Activated naive CD4-positive, alpha-beta T cell treated with anti-CD3 and anti-CD28 coated beads, Interleukin-2, amount 50 U/mL, for 72 hours (primary cell): Measurements from ENCODE around the gene SPOCK1. TPM values are rescaled to one million over a fixed set of nuclear protein-coding genes. Genes with fewer than 3 reads are reported as not detected.
"Not testable (repeated sequence)": the region's sequence is repeated elsewhere in the genome, so short reads cannot be mapped to it uniquely, and the experiment has no call there.

Experiments used
- ATAC-seq, 2 donors: fragments of 150-1000 bp; cut with Tn5 transposase; 2 replicates each; pipeline ENCODE4 v1.10.0; 2021; ENCODE audit warnings: mild to moderate bottlenecking in 2 of 2, moderate library complexity in 2 of 2
- DNase-seq, 2 donors: peaks; one replicate each; pipeline ENCODE4 v3.0.0; 2021 to 2022; ENCODE audit warnings: low spot score in 2 of 2
- H3K27ac Mint-ChIP-seq, 2 donors: one replicate each; pipeline ENCODE4 v1.8.0; 2022; ENCODE audit warnings: mild to moderate bottlenecking in 2 of 2, mixed read lengths in 2 of 2
- H3K36me3 Mint-ChIP-seq, 2 donors: one replicate each; pipeline ENCODE4 v1.8.0; 2022; ENCODE audit warnings: mixed read lengths in 2 of 2
- H3K9me3 Mint-ChIP-seq, 2 donors: one replicate each; pipeline ENCODE4 v1.8.0; 2022; ENCODE audit warnings: mixed read lengths in 2 of 2
- total RNA-seq, 2 donors: library from RNA; stranded (reverse); gene quantifications; one replicate each; pipeline ENCODE4 v1.2.3, GENCODE V29; 2022

Gene SPOCK1
- not detected for total RNA-seq

DNA sequence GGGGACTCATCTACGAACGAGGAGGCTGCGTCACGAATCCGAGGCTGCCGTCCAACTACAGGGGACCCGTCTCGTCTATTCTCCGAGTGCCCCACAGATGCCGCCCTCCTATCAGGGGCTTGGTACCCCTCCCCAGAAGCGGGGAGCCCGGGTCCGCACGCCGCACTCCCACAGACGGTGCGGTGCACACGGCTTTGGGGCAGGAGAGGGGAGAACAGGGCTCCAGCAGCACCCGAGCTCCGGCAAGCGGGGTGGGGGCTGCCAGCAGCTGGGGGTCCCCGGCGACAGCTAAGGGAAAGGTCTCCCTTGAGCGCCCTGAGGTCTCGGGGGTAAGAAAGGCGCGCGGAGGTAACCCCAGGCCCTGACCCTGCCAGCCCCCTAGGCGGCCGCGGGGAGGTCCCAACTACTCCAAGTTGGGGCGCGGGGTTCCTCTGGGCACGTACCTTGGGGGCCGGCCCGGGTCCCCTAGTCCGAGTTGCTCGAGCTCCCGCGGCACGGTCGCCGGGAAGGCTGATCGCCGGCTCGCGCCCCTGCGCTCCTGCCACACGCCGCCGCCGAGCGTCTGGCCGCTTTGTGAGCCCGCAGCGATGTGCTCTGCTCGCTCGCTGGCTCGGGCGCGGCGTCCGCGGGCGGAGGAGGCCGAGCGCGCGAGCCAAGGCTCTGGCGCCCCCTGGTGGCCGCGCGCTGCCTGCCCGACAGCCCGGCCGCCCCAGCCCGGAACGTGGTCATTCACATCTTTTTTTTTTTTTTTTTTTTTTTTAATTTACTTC lies at the start of gene SPOCK1:
SPOCK1 (minus strand) TSS at position 591 of the 770 bp plus-strand sequence.
- Mint-ChIP-seq H3K9me3 (no peaks in the 10 kb centered on the region), H3K36me3 (no peaks in the 10 kb centered on the region), H3K27ac (no peak within 1 kb of the TSS)
- DNase-seq (peak in 1 of 2 donors; percentile 81), ATAC-seq (peak; percentile 90 to 96)

DNA sequence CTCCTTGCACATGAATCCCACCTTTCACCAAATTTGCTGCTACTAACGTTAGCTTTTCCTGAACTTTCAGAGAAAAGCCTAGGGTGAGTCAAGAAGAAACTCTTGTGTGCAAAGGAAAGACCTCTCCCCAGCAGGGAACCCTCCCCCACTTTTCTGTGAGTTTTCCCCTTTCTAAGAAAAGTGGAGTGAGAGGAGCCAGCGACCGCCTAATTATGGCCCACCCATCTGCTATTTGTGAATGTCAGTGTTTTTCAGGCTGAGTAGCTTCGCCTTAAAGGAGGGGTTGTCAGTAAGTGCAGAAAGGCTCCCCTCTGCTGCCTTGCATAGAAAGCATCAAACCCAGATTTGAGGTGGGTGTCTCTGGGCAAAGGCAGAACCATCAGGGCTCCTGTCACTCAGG lies 46.8 kb upstream of the SPOCK1 start:
- no peak overlapping the region for H3K27ac Mint-ChIP-seq
- peaks cover 0 to 8% of the 10 kb centered on the region in 2 donors for H3K36me3 Mint-ChIP-seq
- DNase-seq = no peak
- peaks cover 8 to 9% of the 10 kb centered on the region in 2 donors for H3K9me3 Mint-ChIP-seq
- no peak for ATAC-seq

DNA sequence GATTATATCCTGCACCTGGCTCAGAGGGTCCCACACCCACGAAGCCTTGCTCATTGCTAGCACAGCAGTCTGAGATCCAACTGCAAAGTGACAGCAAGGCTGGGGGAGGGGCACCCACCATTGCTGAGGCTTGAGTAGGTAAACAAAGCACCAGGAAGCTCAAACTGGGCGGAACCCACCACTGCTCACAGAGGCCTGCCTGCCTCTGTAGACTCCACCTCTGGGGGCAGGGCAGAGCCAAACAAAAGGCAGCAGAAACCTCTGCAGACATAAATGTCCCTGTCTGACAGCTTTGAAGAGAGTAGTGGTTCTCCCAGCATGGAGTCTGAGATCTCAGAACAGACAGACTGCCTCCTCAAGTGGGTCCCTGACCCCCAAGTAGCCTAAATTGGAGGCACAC lies 36.3 kb upstream of the SPOCK1 start:
- H3K36me3 Mint-ChIP-seq, DNase-seq, H3K27ac Mint-ChIP-seq, ATAC-seq, H3K9me3 Mint-ChIP-seq: not testable (repeated sequence)

DNA sequence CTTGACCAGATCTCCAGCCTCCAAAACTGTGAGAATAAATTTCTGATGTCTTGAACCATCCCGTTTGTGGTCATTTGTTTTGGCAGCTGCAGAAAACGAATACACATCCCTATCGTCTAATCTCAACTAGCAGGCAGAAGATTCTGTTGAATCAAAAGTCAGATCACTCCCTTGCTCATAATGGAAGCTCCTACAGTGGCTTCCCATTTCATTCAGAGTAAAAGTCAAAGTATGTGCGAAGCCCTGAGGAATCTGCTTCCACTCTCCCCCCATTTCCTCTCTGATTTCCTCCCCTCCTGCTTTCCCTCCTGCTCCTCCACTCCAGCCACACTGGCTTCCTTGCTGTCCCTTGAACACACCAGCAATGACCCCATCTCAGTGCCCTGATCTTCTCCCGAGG lies 34.8 kb upstream of the SPOCK1 start:
- Mint-ChIP-seq H3K36me3 (no peaks in the 10 kb centered on the region), H3K9me3 (peaks cover 0 to 4% of the 10 kb centered on the region in 2 donors), H3K27ac (peak overlapping the region in 1 of 2 donors; percentile 18)
- DNase-seq = no peak
- ATAC-seq = no peak

DNA sequence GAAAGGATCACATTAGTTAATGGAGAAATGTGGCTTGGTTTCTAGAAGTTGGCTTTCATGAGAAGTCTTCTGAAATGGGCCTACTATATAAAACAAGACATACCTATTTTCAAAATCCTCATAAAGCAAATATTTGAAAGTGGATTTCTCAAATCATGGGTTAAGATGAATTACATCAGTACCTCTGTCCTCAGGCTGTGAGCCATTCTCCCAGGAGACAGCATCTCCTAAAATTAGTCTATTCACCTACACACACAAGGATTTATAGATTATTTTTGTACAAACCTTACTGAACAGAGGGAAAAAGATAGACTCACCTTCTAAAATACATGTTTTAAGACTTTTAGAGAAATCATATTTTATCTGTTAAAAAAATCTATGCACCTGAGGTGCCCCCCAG lies 32.1 kb upstream of the SPOCK1 start:
- DNase-seq (no peak), ATAC-seq (no peak)
- no peaks in the 10 kb centered on the region for H3K36me3 Mint-ChIP-seq
- H3K27ac Mint-ChIP-seq = no peak overlapping the region
- H3K9me3 Mint-ChIP-seq = peaks cover 0 to 4% of the 10 kb centered on the region in 2 donors

DNA sequence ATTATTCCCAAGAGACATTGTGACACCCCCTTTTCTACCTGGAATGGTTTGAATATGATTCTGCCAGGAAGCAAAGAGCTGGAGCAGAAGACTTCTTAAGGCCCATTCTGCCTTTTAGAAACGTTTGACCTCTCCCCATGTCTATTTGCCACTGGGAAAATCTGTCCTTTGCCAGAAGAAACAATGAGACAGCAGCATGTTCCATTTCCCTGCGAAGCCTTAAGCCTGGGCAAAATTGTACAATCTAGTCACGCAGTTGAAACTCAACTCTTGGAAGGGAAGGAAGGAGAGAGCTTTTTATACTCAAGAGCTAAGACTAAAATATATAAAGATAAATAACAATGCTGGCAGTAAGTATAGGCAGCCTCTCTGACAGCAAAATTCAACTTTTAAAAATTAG lies 22.1 kb upstream of the SPOCK1 start:
- Mint-ChIP-seq H3K9me3 (peaks cover 6 to 9% of the 10 kb centered on the region in 2 donors), H3K36me3 (peaks cover 0 to 8% of the 10 kb centered on the region in 2 donors), H3K27ac (no peak overlapping the region)
- ATAC-seq = no peak
- no peak for DNase-seq

DNA sequence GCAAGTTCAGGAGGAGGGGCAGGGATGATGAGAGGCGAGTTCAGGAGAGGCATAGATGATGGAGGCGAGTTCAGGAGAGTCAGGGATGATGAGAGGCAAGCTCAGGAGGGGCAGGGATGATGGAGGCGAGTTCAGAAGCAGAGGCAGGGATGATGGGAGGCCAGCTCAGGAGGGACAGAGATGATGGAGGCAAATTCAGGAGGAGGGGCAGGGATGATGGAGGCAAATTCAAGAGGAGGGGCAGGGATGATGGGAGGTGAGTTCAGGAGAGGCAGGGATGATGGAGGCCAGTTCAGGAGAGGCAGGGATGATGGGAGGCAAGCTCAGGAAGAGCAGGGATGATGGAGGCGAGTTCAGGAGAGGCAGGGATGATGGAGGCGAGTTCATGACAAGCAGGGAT lies 17.8 kb upstream of the SPOCK1 start:
- ATAC-seq = no peak
- peaks cover 0 to 8% of the 10 kb centered on the region in 2 donors for H3K36me3 Mint-ChIP-seq
- no peak for DNase-seq
- peaks cover 13% of the 10 kb centered on the region in 2 donors for H3K9me3 Mint-ChIP-seq
- H3K27ac Mint-ChIP-seq = no peak overlapping the region

DNA sequence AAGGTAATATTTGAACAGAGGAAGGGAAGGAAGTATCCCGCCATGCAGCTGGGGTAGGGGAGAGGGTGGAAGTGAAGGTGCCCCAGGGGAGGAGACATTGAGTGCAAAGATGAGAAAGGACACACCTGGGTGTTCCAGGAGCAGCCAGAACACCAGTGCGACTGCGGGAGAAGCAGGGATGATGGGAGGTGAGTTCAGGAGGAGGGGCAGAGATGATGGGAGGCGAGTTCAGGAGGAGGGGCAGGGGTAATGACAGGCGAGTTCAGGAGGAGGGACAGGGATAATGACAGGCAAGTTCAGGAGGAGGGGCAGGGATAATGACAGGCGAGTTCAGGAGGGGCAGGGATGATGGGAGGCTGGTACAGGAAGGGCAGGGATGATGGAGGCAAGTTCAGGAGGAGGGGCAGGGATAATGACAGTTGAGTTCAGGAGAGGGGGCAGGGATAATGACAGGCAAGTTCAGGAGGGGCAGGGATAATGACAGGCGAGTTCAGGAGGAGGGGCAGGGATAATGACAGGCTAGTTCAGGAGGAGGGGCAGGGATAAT lies 17.2 kb upstream of the SPOCK1 start:
- ATAC-seq = no peak
- H3K9me3 Mint-ChIP-seq = peaks cover 13 to 17% of the 10 kb centered on the region in 2 donors

DNA sequence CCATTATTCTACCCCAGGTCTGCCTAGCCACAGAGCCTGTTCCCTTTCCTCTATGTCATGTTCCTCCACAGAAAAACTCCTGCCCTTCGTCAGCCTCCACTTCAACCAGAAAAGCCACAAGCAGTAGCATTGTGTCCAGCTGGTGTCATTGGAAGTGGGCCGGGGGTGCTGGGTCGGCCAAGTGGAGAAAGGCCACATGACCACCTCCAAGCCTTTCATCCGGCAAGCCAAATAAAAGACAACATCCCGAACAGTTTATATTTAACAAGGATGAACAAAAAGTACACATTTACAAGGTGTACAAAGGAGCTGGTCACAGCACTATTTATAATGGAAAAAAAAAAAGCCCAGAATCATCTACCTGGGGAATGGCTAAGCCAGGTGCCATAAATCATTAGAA lies 16.1 kb upstream of the SPOCK1 start:
- H3K36me3 Mint-ChIP-seq = peaks cover 0 to 8% of the 10 kb centered on the region in 2 donors
- H3K27ac Mint-ChIP-seq = no peak overlapping the region
- ATAC-seq (no peak), DNase-seq (no peak)
- peaks cover 13 to 17% of the 10 kb centered on the region in 2 donors for H3K9me3 Mint-ChIP-seq

More for the DNA sequence above, 17.2 kb upstream of the SPOCK1 start:
- Mint-ChIP-seq H3K27ac (no peak overlapping the region), H3K36me3 (peaks cover 0 to 8% of the 10 kb centered on the region in 2 donors)
- DNase-seq = no peak

DNA sequence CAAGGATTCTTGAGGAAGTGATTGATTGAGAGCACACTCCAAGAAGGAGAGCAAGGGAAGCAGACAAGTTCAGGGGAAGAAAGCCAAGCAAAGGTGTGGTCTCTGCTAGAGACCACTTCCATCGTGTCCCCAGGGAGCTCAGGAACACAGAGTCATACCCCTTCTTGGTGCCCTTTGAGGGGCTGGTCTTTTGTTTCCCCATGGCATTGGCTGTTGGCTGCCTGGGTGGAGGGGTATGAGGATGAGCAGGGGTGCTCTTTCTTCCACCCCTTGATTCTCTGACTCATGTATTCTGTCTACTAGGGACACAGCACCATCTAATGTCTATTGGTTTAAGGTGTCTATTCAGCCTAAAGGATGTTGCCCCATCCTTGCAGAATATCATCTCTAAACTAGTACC lies 11.5 kb upstream of the SPOCK1 start:
- H3K9me3 Mint-ChIP-seq = peaks cover 0 to 5% of the 10 kb centered on the region in 2 donors
- ATAC-seq = no peak
- no peak overlapping the region for H3K27ac Mint-ChIP-seq
- DNase-seq = no peak
- no peaks in the 10 kb centered on the region for H3K36me3 Mint-ChIP-seq

DNA sequence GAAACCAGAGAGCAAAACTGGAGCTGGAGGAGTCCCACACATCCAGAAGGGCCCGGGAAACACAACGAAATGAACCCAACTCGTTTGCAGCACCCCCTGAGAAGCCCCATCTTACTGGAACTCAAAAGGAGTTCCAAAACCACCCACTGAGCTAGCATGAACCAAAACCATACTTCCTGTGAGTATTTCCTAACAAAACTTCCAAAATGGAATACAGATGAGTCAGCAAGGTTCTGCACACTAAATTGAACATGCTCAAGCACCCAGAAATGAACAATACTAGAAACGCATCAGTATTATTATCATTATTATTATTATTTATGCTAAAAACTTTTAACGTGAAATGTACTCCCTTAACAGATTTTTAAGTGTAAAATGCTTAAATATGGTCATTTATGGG lies 8.0 kb upstream of the SPOCK1 start:
- H3K36me3 Mint-ChIP-seq = no peaks in the 10 kb centered on the region
- peaks cover 0 to 5% of the 10 kb centered on the region in 2 donors for H3K9me3 Mint-ChIP-seq

DNA sequence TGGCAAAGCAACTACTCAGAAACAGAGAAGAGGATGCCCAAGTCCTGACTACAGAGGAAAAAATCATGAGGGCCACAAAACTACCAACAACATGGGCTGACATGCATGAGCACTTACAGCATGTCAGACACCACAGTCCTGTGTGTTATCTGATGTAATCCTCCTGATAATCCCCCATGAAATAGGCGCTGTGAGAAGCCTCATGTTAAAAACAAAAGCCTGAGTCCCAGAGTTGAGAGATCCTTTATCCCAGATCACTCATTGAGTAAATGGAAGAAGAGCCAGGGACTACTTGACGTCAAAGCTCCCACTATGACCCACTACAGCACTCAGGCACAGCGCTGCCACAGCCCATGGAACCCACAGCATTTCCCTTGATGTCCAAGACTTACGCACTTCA lies 7.2 kb upstream of the SPOCK1 start:
- ATAC-seq = no peak
- Mint-ChIP-seq H3K36me3 (no peaks in the 10 kb centered on the region), H3K27ac (no peak overlapping the region), H3K9me3 (no peaks in the 10 kb centered on the region)
- no peak for DNase-seq

More for the DNA sequence above, 8.0 kb upstream of the SPOCK1 start:
- no peak for ATAC-seq
- no peak for DNase-seq
- no peak overlapping the region for H3K27ac Mint-ChIP-seq

DNA sequence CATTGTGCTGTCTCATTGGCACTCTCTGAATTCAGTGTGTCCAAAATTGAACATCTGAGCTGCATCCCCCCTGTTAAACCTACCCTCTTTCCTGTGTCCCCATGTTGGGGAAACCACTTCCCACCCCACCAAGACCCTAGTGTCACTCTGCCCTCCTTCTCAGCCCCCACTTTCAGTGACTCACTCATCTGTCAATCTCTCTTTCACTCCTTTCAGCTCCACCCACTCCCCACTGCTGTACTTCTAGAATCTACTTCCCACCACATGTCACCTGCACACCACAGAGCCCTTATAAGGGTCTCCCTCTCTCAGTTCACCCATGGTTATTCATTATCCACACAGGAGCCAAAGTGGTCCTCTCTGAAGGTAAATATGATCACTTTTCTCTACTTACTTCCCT lies 5.8 kb upstream of the SPOCK1 start:
- no peak for ATAC-seq
- H3K9me3 Mint-ChIP-seq = no peaks in the 10 kb centered on the region

DNA sequence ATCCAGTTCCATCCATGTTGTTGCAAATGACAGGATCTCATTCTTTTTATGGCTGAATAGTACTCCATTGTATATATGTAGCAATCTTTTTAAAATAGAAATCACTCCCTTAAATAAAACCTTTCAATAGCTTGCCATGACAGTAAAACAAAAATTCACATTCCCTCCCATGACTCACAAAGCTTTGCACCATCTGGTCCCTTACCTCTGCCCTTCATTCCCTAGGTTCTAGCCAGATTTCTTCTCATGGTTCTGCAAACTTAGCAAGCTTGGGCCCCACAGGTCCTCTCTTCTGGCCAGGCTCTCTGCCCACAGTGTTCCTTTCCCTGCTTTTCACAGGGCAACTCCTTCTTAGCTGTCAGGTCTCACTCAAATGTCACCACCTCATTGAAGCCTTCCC lies 4.3 kb upstream of the SPOCK1 start:
- H3K36me3 Mint-ChIP-seq = no peaks in the 10 kb centered on the region
- no peak overlapping the region for H3K27ac Mint-ChIP-seq
- H3K9me3 Mint-ChIP-seq = no peaks in the 10 kb centered on the region
- ATAC-seq (no peak), DNase-seq (no peak)

More for the DNA sequence above, 5.8 kb upstream of the SPOCK1 start:
- no peak overlapping the region for H3K27ac Mint-ChIP-seq
- no peak for DNase-seq
- H3K36me3 Mint-ChIP-seq = no peaks in the 10 kb centered on the region

DNA sequence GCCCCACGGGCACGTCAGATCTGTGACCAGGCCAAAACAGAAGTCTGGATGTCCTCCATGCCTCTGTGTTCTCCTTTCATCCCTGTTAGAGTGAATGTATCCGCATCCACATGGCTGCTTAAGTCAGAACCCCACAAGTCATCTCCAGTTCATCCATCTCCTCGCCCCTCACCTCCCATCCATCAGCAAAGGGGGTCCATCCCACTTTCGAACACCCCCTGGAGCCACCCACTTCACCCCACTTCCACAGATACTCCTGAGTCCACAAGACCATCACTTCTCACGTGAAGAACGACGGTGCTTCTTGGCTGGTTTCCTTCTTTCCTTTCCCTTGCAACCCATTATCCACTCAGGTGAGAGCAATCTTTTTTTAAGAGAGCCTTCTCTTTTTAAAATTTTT lies 3.5 kb upstream of the SPOCK1 start:
- H3K27ac Mint-ChIP-seq = no peak overlapping the region
- ATAC-seq (no peak), DNase-seq (no peak)
- H3K9me3 Mint-ChIP-seq = no peaks in the 10 kb centered on the region
- no peaks in the 10 kb centered on the region for H3K36me3 Mint-ChIP-seq

DNA sequence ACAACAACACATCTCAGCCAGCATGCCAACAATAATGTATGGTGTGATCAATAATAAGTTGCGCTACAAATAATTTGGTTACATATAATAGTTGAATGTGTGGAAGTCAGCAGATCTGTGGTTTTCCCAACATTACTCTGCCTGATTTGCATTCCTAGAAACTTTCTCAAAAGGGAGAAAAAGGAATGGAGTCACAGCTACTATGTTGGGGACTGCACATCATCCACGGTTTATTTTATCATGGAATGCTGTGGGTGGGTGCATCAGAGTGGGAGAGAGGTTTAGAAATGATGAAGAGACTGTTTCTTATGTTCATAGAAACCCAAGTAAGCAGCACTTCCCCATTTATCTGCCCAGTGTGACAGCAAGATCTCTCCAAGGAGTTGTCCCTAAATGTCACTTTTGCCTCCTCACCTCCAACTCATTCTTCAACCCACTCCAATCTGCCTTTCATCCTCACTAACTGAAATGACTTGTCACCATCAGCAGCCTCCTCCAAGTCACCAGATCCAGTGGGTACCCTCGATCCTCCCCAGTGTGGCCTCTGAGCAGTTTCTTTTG lies 2.8 kb upstream of the SPOCK1 start:
- no peak for DNase-seq
- H3K9me3 Mint-ChIP-seq = no peaks in the 10 kb centered on the region
- no peak overlapping the region for H3K27ac Mint-ChIP-seq
- H3K36me3 Mint-ChIP-seq = no peaks in the 10 kb centered on the region
- no peak for ATAC-seq

DNA sequence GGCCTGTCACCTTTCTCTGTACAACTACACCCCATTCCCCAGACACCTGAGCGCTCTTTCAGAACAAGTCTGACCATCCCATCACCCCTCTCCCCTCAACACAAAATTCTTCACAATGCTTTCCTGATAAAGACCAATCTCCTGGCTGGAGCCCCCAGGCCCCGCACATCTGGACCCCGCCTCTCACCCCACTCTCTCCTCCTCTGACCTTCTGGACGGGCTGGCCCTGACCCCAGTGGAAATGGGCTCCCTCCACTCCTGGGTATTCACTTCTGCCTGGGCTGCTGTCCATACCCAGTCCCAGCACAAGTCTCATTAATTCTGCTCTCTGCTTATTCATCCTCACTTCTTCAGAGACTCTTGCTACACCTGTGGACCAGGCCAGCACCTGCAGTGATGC lies 2.1 kb upstream of the SPOCK1 start:
- no peak for DNase-seq
- no peaks in the 10 kb centered on the region for H3K36me3 Mint-ChIP-seq
- H3K27ac Mint-ChIP-seq = no peak overlapping the region
- ATAC-seq = no peak
- no peaks in the 10 kb centered on the region for H3K9me3 Mint-ChIP-seq
